A549 (cell line): ENCODE data around the gene ROBO3. TPM values are rescaled to one million over a fixed set of nuclear protein-coding genes. Genes with fewer than 3 reads are reported as not detected.

Experiments used
- ATAC-seq, 2 experiments: fragments of 200-7000 bp in 1 of 2; fragments of >200 bp in 1 of 2; cut with Nextera tagmentation in 1 of 2; cut with Tn5 transposase in 1 of 2; 3 replicates each; pipeline versions ENCODE4 v1.8.0 to v1.9.1; 2018 to 2020; ENCODE audit warnings: mild to moderate bottlenecking in 1 of 2, moderate library complexity in 1 of 2
- CTCF ChIA-PET: fragments of 300-600 bp; sonication (Branson Sonifier 250); formaldehyde crosslinking; extraction: SDS; loops from one replicate; lab custom pipeline; 2021; ENCODE audit warnings: antibody characterized with exemption, inconsistent platforms; lab: Yijun Ruan, JAX
- POLR2A ChIA-PET: fragments of 350-600 bp; formaldehyde crosslinking; extraction: SDS; loops from one replicate; lab custom pipeline; 2021; ENCODE audit warnings: antibody characterized with exemption, inconsistent platforms; lab: Yijun Ruan, JAX
- DNase-seq, 2 experiments: peaks; one replicate each; pipeline versions ENCODE4 v3.0.0 to v3.0.0-alpha.2; 2011 to 2016; ENCODE audit warnings: low read depth in 1 of 2, low spot score in 1 of 2
- FAIRE-seq: peaks from 2 replicates; lab custom pipeline; 2011; peaks lifted over from hg19 to GRCh38; lab: Jason Lieb, UNC
- H3K27ac ChIP-seq, 2 experiments: fragments of >200 bp; sonication (Bioruptor Twin); formaldehyde crosslinking; 3 replicates each; pipeline ENCODE4 v1.5.1; 2016 to 2017
- H3K4me1 ChIP-seq: fragments of >200 bp; sonication (Bioruptor Twin); formaldehyde crosslinking; 3 replicates; pipeline ENCODE4 v1.6.1; 2016
- H3K4me2 ChIP-seq: fragments of >200 bp; sonication (Bioruptor Twin); formaldehyde crosslinking; 3 replicates; pipeline ENCODE4 v1.6.1; 2016
- H3K4me3 ChIP-seq: fragments of >200 bp; sonication (Bioruptor Twin); formaldehyde crosslinking; 3 replicates; pipeline ENCODE4 v1.5.1; 2016
- H3K9me3 ChIP-seq: fragments of >200 bp; sonication (Bioruptor Twin); formaldehyde crosslinking; 3 replicates; pipeline ENCODE4 v1.6.1; 2016
- BCL3 ChIP-seq: fragments of >200 bp; sonication (Bioruptor Twin); formaldehyde crosslinking; IDR thresholded peaks from 3 replicates; pipeline ENCODE4 v1.6.1; 2016
- CBX8 ChIP-seq: fragments of 200-600 bp; sonication (generic); IDR thresholded peaks from 2 replicates; pipeline ENCODE4 v1.6.1; 2016
- CEBPB ChIP-seq, 2 experiments: fragments of >200 bp in 1 of 2; sonication (Bioruptor Twin) in 1 of 2; formaldehyde crosslinking in 1 of 2; IDR thresholded peaks; 2 replicates each; pipeline ENCODE4 v1.6.1; 2012 to 2016
- CHD2 ChIP-seq: fragments of 150-350 bp; IDR thresholded peaks from 2 replicates; pipeline ENCODE4 v1.6.1; 2014; ENCODE audit warnings: low read length; ENCODE audit not compliant: partially characterized antibody
- CTCF ChIP-seq: fragments of >200 bp; sonication (Bioruptor Twin); formaldehyde crosslinking; IDR thresholded peaks from 3 replicates; pipeline ENCODE4 v1.5.1; 2016
- ELK1 ChIP-seq: fragments of 150-350 bp; IDR thresholded peaks from 2 replicates; pipeline ENCODE4 v1.6.1; 2014; ENCODE audit warnings: low read depth, mild to moderate bottlenecking, low read length
- FOSL2 ChIP-seq, 2 experiments: fragments of 450-650 bp in 1 of 2; fragments of >200 bp in 1 of 2; sonication (Bioruptor Twin) in 1 of 2; formaldehyde crosslinking; IDR thresholded peaks; 2 replicates each; pipeline versions ENCODE4 v1.5.0 to v1.6.1; 2016 to 2020; ENCODE audit warnings: mild to moderate bottlenecking in 1 of 2, moderate library complexity in 1 of 2
- FOXS1 ChIP-seq: fragments of 250-450 bp; sonication (Bioruptor Pico); IDR thresholded peaks from 2 replicates; pipeline ENCODE4 v1.5.0; 2020; ENCODE audit warnings: mild to moderate bottlenecking, moderate library complexity
- HDAC2 ChIP-seq: fragments of 200-600 bp; sonication (generic); IDR thresholded peaks from 2 replicates; pipeline ENCODE4 v1.6.1; 2016
- HES2 ChIP-seq: fragments of >200 bp; sonication (Bioruptor Twin); formaldehyde crosslinking; IDR thresholded peaks from 2 replicates; pipeline ENCODE4 v1.6.1; 2016
- HEYL ChIP-seq: fragments of 250-450 bp; sonication (Bioruptor Pico); IDR thresholded peaks from 2 replicates; pipeline ENCODE4 v1.8.0; 2021; ENCODE audit warnings: mild to moderate bottlenecking, moderate library complexity
- HMGXB4 ChIP-seq: fragments of 250-450 bp; sonication (Bioruptor Pico); IDR thresholded peaks from 2 replicates; pipeline ENCODE4 v1.5.0; 2021; ENCODE audit warnings: mild to moderate bottlenecking, moderate library complexity, borderline replicate concordance
- HOXB13 ChIP-seq: fragments of 250-450 bp; sonication (Bioruptor Pico); IDR thresholded peaks from 2 replicates; pipeline ENCODE4 v1.5.0; 2020; ENCODE audit warnings: low read depth, mild to moderate bottlenecking, moderate library complexity
- HOXB5 ChIP-seq: fragments of 250-450 bp; sonication (Bioruptor Pico); IDR thresholded peaks from 2 replicates; pipeline ENCODE4 v1.5.0; 2020; ENCODE audit warnings: mild to moderate bottlenecking, moderate library complexity
- JUN ChIP-seq, 2 experiments: fragments of >200 bp; sonication (Bioruptor Twin); formaldehyde crosslinking; IDR thresholded peaks; 2 replicates in 1 of 2; 3 replicates in 1 of 2; pipeline ENCODE4 v1.6.1; 2016 to 2017
- JUNB ChIP-seq: fragments of >200 bp; sonication (Bioruptor Twin); formaldehyde crosslinking; IDR thresholded peaks from 2 replicates; pipeline ENCODE4 v1.6.1; 2016
- NFE2L2 ChIP-seq: fragments of 150-350 bp; conservative IDR thresholded peaks from 2 replicates; pipeline ENCODE4 v1.6.1; 2014; ENCODE audit warnings: low read length
- PHF8 ChIP-seq: fragments of 200-600 bp; sonication (generic); IDR thresholded peaks from 2 replicates; pipeline ENCODE4 v1.6.1; 2016; ENCODE audit warnings: low read depth, mild to moderate bottlenecking, antibody characterized with exemption, moderate library complexity, borderline replicate concordance
- POLR2A ChIP-seq: IDR thresholded peaks from 2 replicates; pipeline ENCODE4 v1.6.1; 2012; ENCODE audit warnings: mild to moderate bottlenecking, low read length
- POLR2AphosphoS2 ChIP-seq: conservative IDR thresholded peaks from 2 replicates; pipeline ENCODE4 v1.6.1; 2012; ENCODE audit warnings: low read length, improper control_type of control experiment, inconsistent platforms
- RAD21 ChIP-seq, 2 experiments: fragments of >200 bp in 1 of 2; sonication (Bioruptor Twin) in 1 of 2; formaldehyde crosslinking in 1 of 2; IDR thresholded peaks in 1 of 2; conservative IDR thresholded peaks in 1 of 2; 2 replicates in 1 of 2; 3 replicates in 1 of 2; pipeline ENCODE4 v1.6.1; 2012 to 2018; ENCODE audit warnings: inconsistent platforms in 1 of 2
- SREBF2 ChIP-seq: fragments of 450-650 bp; IDR thresholded peaks from 2 replicates; pipeline ENCODE4 v1.6.1; 2014; ENCODE audit warnings: mild to moderate bottlenecking, moderate library complexity
- TP53 ChIP-seq: fragments of 250-450 bp; sonication (Bioruptor Pico); IDR thresholded peaks from 2 replicates; pipeline ENCODE4 v1.5.0; 2021; ENCODE audit warnings: mild to moderate bottlenecking, moderate library complexity
- ZSCAN20 ChIP-seq: fragments of 250-450 bp; sonication (Bioruptor Pico); IDR thresholded peaks from 2 replicates; pipeline ENCODE4 v1.8.0; 2022; ENCODE audit warnings: mild to moderate bottlenecking, moderate library complexity
- WGBS: methylation state at CpG from one replicate; pipeline ENCODE4 v1.1.6; 2017; ENCODE audit errors: missing lambda C conversion rate; 5-methylcytosine and 5-hydroxymethylcytosine counted together
- polyA plus RNA-seq, 4 experiments: library from polyadenylated mRNA; depleted of rRNA in 3 of 4; stranded (reverse); fragments of >200 nt; fragmentation: RNase III in 1 of 4; extraction: RNeasy Plus Mini Kit Qiagen cat#74134 plus additional on column Dnase treatment in 1 of 4; gene quantifications; 2 replicates in 3 of 4; 3 replicates in 1 of 4; pipeline ENCODE4 v1.2.3, GENCODE V29; 2011 to 2017

ROBO3 gene
- polyA plus RNA-seq, 2 of the 4 experiments (the other 2 are of a cell fraction): 2.1 to 2.8 TPM

- TF ChIP-seq BCL3 (no peak), FOSL2 (IDR thresholded peaks at IDR 0.05) (no peak), FOSL2 (CRISPR knock-in tag; IDR thresholded peaks at IDR 0.05) (no peak), CEBPB (IDR thresholded peaks at IDR 0.05) (no peak), JUN (IDR thresholded peaks at IDR 0.05) (no peak), HDAC2 (no peak), HOXB5 (no peak), HMGXB4 (CRISPR knock-in tag) (no peak), CBX8 (no peak), ZSCAN20 (CRISPR knock-in tag) (no peak), RAD21 (conservative IDR thresholded peaks at IDR 0.05 in 1 of 2, IDR thresholded peaks at IDR 0.05 in 1 of 2) (no peak), FOXS1 (CRISPR knock-in tag) (no peak), HEYL (no peak), JUNB (no peak), POLR2AphosphoS2 (no peak), SREBF2 (no peak), ELK1 (no peak), CTCF (no peak), NFE2L2 (no peak)
- 40% methylated on average over 7 of the region's 8 CpGs for WGBS
- no peaks in the 10 kb centered on the region for H3K4me1 ChIP-seq
- H3K4me3 ChIP-seq: no peak overlapping the region
- ATAC-seq (no peak), DNase-seq (no peak), FAIRE-seq (no peak)
- POLR2A ChIA-PET: no interaction called here
- H3K27ac ChIP-seq: no peak overlapping the region
- CTCF ChIA-PET: interaction anchor here (1.1 to 1.9 kb wide), 2 partner anchors 12 to 42 kb away, joined by 3 to 6 read pairs; no protein-coding TSS in a partner anchor
- no peaks in the 10 kb centered on the region for H3K9me3 ChIP-seq
- H3K4me2 ChIP-seq: no peak overlapping the region
These were observed 41.5 kb upstream of the ROBO3 start for GRCh38 chr11:124823512-124824376.

GRCh38 chr11:124825876-124826275 is 39.4 kb upstream of the ROBO3 start:
- DNase-seq (no peak), FAIRE-seq (no peak), ATAC-seq (no peak)
- no peaks in the 10 kb centered on the region for H3K4me1 ChIP-seq
- no peak overlapping the region for H3K27ac ChIP-seq
- no peak for TF ChIP-seq CHD2
- TF ChIP-seq POLR2A: no peak
- no peak for TF ChIP-seq TP53 (CRISPR knock-in tag)
- no peak for TF ChIP-seq HOXB13 (CRISPR knock-in tag)
- no peak for TF ChIP-seq PHF8
- no peak for TF ChIP-seq HES2
- no peak for TF ChIP-seq POLR2AphosphoS2
- ChIA-PET POLR2A (no interaction called here), CTCF (no interaction called here)
- 42% methylated on average over 3 of the region's 3 CpGs for WGBS
- no peak overlapping the region for H3K4me3 ChIP-seq
- H3K4me2 ChIP-seq: no peak overlapping the region
- no peaks in the 10 kb centered on the region for H3K9me3 ChIP-seq
